Lung (tissue), 13 donors: ENCODE data around the gene ZNF468. TPM values are rescaled to one million over a fixed set of nuclear protein-coding genes. Genes with fewer than 3 reads are reported as not detected.
A peak's percentile ranks its signal among the peaks of the same experiment; 100 is the strongest.
"Not testable (repeated sequence)": the region's sequence is repeated elsewhere in the genome, so short reads cannot be mapped to it uniquely, and the experiment has no call there.

ENCODE experiments used
- ATAC-seq: fragments of 200-7000 bp; cut with Tn5 transposase; one replicate; pipeline ENCODE4 v1.9.1; 2020; ENCODE audit warnings: moderate number of reproducible peaks; ENCODE audit not compliant: insufficient read depth, low FRiP score
- DNase-seq, 3 donors: peaks; one replicate each; pipeline ENCODE4 v3.0.0-alpha.2; 2013 to 2017
- H3K27ac ChIP-seq, 2 donors: one replicate each; pipeline ENCODE4 v1.5.1; 2013; ENCODE audit warnings: mild to moderate bottlenecking in 2 of 2, moderate library complexity in 2 of 2, control low read depth in 1 of 2, inconsistent platforms in 1 of 2, low read depth in 1 of 2, low read length in 1 of 2
- H3K27me3 ChIP-seq, 3 donors: one replicate each; pipeline ENCODE4 v1.5.1; 2013; ENCODE audit warnings: low read length in 2 of 3; ENCODE audit not compliant: control insufficient read depth in 3 of 3, insufficient read depth in 3 of 3
- H3K36me3 ChIP-seq, 4 donors: one replicate each; pipeline ENCODE4 v1.5.1; 2013; ENCODE audit warnings: low read length in 4 of 4, mild to moderate bottlenecking in 1 of 4, moderate library complexity in 1 of 4; ENCODE audit not compliant: control insufficient read depth in 4 of 4, insufficient read depth in 4 of 4
- H3K4me1 ChIP-seq, 5 donors: one replicate each; pipeline ENCODE4 v1.5.1; 2013; ENCODE audit warnings: low read length in 5 of 5, mild to moderate bottlenecking in 2 of 5, moderate library complexity in 1 of 5; ENCODE audit not compliant: control insufficient read depth in 5 of 5, insufficient read depth in 5 of 5
- H3K4me3 ChIP-seq: one replicate; pipeline ENCODE4 v1.5.1; 2013; ENCODE audit warnings: mild to moderate bottlenecking, control low read depth, moderate library complexity
- H3K9ac ChIP-seq, 2 donors: one replicate each; pipeline ENCODE4 v1.5.1; 2013; ENCODE audit warnings: low read length in 2 of 2, control low read depth in 1 of 2; ENCODE audit not compliant: insufficient read depth in 1 of 2
- H3K9me3 ChIP-seq, 4 donors: one replicate each; pipeline ENCODE4 v1.5.1; 2013; ENCODE audit warnings: low read length in 3 of 4, mild to moderate bottlenecking in 1 of 4, moderate library complexity in 1 of 4; ENCODE audit not compliant: control insufficient read depth in 4 of 4, insufficient read depth in 3 of 4
- CTCF ChIP-seq: IDR thresholded peaks from 2 replicates; pipeline ENCODE4 v1.5.1; 2012; ENCODE audit warnings: mild to moderate bottlenecking; ENCODE audit errors: control extremely low read depth, extremely low read depth
- WGBS, 2 donors: extraction: QIAGEN DNeasy Blood & Tissue Kit; methylation state at CpG; one replicate each; pipeline ENCODE4 v1.1.7; 2013; 5-methylcytosine and 5-hydroxymethylcytosine counted together
- polyA plus RNA-seq, 2 donors: library from polyadenylated mRNA; stranded (reverse); fragments of 200-250 nt; gene quantifications; one replicate each; pipeline ENCODE4 v1.2.1, GENCODE V29; 2013
- small RNA-seq: library from RNA; depleted of rRNA; stranded (forward); fragments of <200 nt; gene quantifications from one replicate; pipeline ENCODE3, GENCODE V24; 2014; ENCODE audit warnings: low replicate concordance
- total RNA-seq, 2 donors: library from RNA; depleted of rRNA in 1 of 2; stranded (reverse); fragments of >200 nt in 1 of 2; gene quantifications; one replicate each; pipeline ENCODE4 v1.2.1, GENCODE V29; 2014 to 2021
- donor health status: control.
- donor health status: control.
- donor health status: Bipolar disorder and iron deficiency.
- donor health status: healthy.
- donor health status: DM: yes; HTN: yes; CAD: no.

ZNF468 gene
- total and polyA plus RNA-seq, 4 donors: 8.5 to 36.3 (median 12.2) TPM

GRCh38 chr19:52809801-52810200, 47.6 kb downstream of the ZNF468 start:
- Histone ChIP-seq H3K4me3 (no peak overlapping the region), H3K27me3 (no peaks in the 10 kb centered on the region), H3K4me1 (no peaks in the 10 kb centered on the region), H3K9ac (no peak overlapping the region), H3K36me3 (peaks cover 5 to 20% (median 9%) of the 10 kb centered on the region in 4 donors), H3K27ac (no peak overlapping the region), H3K9me3 (peaks cover 0 to 32% (median 0%) of the 10 kb centered on the region in 4 donors)
- ATAC-seq (no peak), DNase-seq (no peak)
- 94% methylated on average over 31 to 32 of the region's 32 CpGs for WGBS, 2 donors
- no peak for TF ChIP-seq CTCF

- H3K9ac ChIP-seq, H3K27ac ChIP-seq, ATAC-seq, H3K4me3 ChIP-seq, H3K27me3 ChIP-seq, H3K4me1 ChIP-seq, DNase-seq: not testable (repeated sequence)
- peaks cover 12 to 46% (median 29%) of the 10 kb centered on the region in 4 donors for H3K9me3 ChIP-seq
- H3K36me3 ChIP-seq: peaks cover 24 to 46% (median 34%) of the 10 kb centered on the region in 4 donors
- WGBS, 2 donors: 96 to 97% methylated on average over 9 of the region's 9 CpGs
Observed at GRCh38 chr19:52799950-52800640, 57.3 kb downstream of the ZNF468 start.

GRCh38 chr19:52789440-52789839, 68.0 kb downstream of the ZNF468 start:
- ATAC-seq: no peak

More at GRCh38 chr19:52789440-52789839, 68.0 kb downstream of the ZNF468 start:
- Histone ChIP-seq H3K27ac (no peak overlapping the region), H3K4me1 (peaks cover 0 to 1% (median 0%) of the 10 kb centered on the region in 5 donors), H3K4me3 (no peak overlapping the region), H3K9me3 (peaks cover 0 to 18% (median 0%) of the 10 kb centered on the region in 4 donors), H3K36me3 (no peaks in the 10 kb centered on the region), H3K9ac (no peak overlapping the region), H3K27me3 (no peaks in the 10 kb centered on the region)
- TF ChIP-seq CTCF: no peak
- WGBS, 2 donors: 91 to 98% methylated on average over 6 of the region's 6 CpGs
- DNase-seq: no peak

Small RNAs within 50 kb of the gene (small RNA-seq; reads per million reads assigned to genes)
- 0.40 reads per million, percentile 51 among the genes with 10 or more reads in this experiment for gene ZNF320

Other genes starting within 250 kb of the ZNF468 start
- 100 to 1,000 TPM in 1 of 2 donors, 10 to 100 TPM in 1; 28.5 to 118 TPM for gene ZNF83, start 219.3 kb downstream of the ZNF468 start, total RNA-seq
- gene ZNF83, start 219.3 kb downstream of the ZNF468 start, polyA plus RNA-seq: 10 to 100 TPM; 14.8 to 64.0 TPM
- 10 to 100 TPM; 18.5 to 28.0 TPM for gene ZNF611, start 122.6 kb downstream of the ZNF468 start, total RNA-seq
- 1 to 10 TPM; 4.3 to 7.8 TPM for gene ZNF611, start 122.6 kb downstream of the ZNF468 start, polyA plus RNA-seq
- 10 to 100 TPM in 1 of 2 donors, 1 to 10 TPM in 1; 8.7 to 12.9 TPM for gene ZNF600, start 70.8 kb downstream of the ZNF468 start, total RNA-seq
- gene ZNF600, start 70.8 kb downstream of the ZNF468 start, polyA plus RNA-seq: 10 to 100 TPM in 1 of 2 donors, 1 to 10 TPM in 1; 3.5 to 14.8 TPM
- gene ZNF28, start 36.0 kb downstream of the ZNF468 start, total RNA-seq: 10 to 100 TPM; 17.8 to 22.1 TPM
- 1 to 10 TPM; 3.0 to 6.2 TPM for gene ZNF28, start 36.0 kb downstream of the ZNF468 start, polyA plus RNA-seq
- 10 to 100 TPM; 16.2 to 34.6 TPM for gene ZNF320, start 40.0 kb upstream of the ZNF468 start, total RNA-seq
- gene ZNF320, start 40.0 kb upstream of the ZNF468 start, polyA plus RNA-seq: 1 to 10 TPM; 5.0 to 8.3 TPM
- 10 to 100 TPM in 1 of 2 donors, 1 to 10 TPM in 1; 6.9 to 18.9 TPM for gene ZNF888, start 65.8 kb upstream of the ZNF468 start, total RNA-seq
- gene ZNF888, start 65.8 kb upstream of the ZNF468 start, polyA plus RNA-seq: 1 to 10 TPM; 2.2 to 4.5 TPM
- 10 to 100 TPM; 10.2 to 20.9 TPM for gene ZNF816, start 105.3 kb upstream of the ZNF468 start, total RNA-seq
- gene ZNF816, start 105.3 kb upstream of the ZNF468 start, polyA plus RNA-seq: 1 to 10 TPM; 2.9 to 3.7 TPM
- gene ERVV-1, start 156.3 kb upstream of the ZNF468 start, total RNA-seq: not detected
- not detected for gene ERVV-1, start 156.3 kb upstream of the ZNF468 start, polyA plus RNA-seq
- not detected for gene ERVV-2, start 187.1 kb upstream of the ZNF468 start, total RNA-seq
- gene ERVV-2, start 187.1 kb upstream of the ZNF468 start, polyA plus RNA-seq: not detected
- 10 to 100 TPM; 26.8 to 86.9 TPM for gene ZNF160, start 245.8 kb upstream of the ZNF468 start, total RNA-seq
- 10 to 100 TPM; 16.7 to 17.9 TPM for gene ZNF160, start 245.8 kb upstream of the ZNF468 start, polyA plus RNA-seq